ENCODE data around the gene DDX25. TPM values are rescaled to one million over a fixed set of nuclear protein-coding genes. Genes with fewer than 3 reads are reported as not detected.

The DDX25 gene
- total RNA-seq, 1 experiment from 2014 or later, result not detected

- 0 out of 2 replicates have a peak, but pooled peaks cover 3% of the 10 kb centered on the region for H3K27me3 ChIP-seq (replicated peaks)
- no peak for DNase-seq (ENCODE audit: low read depth in 1 of 2, low spot score in 2 of 2)
- no peak overlapping the region for H3K4me3 ChIP-seq
- no peaks in the 10 kb centered on the region for H3K9me3 ChIP-seq (replicated peaks)
- H3K27ac ChIP-seq, result no peak overlapping the region
- no peaks in the 10 kb centered on the region for H3K4me1 ChIP-seq (replicated peaks)
- H3K36me3 ChIP-seq, result no peaks in the 10 kb centered on the region
These were observed 16.7 kb downstream of the DDX25 start for GRCh38 chr11:125921042-125921441.

GRCh38 chr11:125922156-125922555 lies 17.8 kb downstream of the DDX25 start:
- Histone ChIP-seq H3K9me3 (replicated peaks) (no peaks in the 10 kb centered on the region), H3K27ac (no peak overlapping the region), H3K4me1 (replicated peaks) (no peaks in the 10 kb centered on the region), H3K4me3 (no peak overlapping the region), H3K36me3 (no peaks in the 10 kb centered on the region), H3K27me3 (replicated peaks) (no peaks in the 10 kb centered on the region)
- DNase-seq (ENCODE audit: low read depth in 1 of 2, low spot score in 2 of 2), result no peak

DNA sequence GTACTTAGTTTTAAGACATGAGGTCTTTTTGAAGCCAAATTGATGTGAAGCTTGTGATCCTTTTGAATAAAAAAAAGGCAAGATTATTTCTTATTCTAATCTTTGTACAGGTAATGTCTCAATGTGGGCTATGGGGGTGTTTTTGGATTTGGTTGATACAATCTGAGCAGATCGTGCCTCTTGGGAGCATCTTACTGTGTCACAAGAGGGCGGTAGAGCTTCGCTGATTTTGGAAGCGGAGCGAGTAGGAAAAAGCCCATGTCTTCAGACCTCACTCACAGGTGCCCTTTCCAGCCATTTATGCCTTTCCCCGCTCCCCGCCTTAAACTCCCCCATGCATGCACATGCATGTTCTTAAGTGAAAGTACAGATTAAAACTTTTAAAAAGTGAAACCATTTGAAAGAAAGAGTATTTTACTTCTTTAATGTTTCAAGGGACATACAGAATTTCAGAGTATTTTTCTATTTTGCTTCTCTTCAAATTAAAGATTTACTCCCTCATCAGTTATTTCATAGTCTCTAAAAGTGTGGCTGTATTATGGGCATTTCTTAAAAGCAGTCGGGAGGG lies 18.8 kb downstream of the DDX25 start:
- H3K9me3 ChIP-seq (replicated peaks), result no peaks in the 10 kb centered on the region
- DNase-seq (ENCODE audit: low read depth in 1 of 2, low spot score in 2 of 2), result peak in 1 of 2 experiments; percentile 19
- H3K4me1 ChIP-seq (replicated peaks), result no peaks in the 10 kb centered on the region
- no peaks in the 10 kb centered on the region for H3K36me3 ChIP-seq
- H3K4me3 ChIP-seq, result no peak overlapping the region
- no peak overlapping the region for H3K27ac ChIP-seq
- no peaks in the 10 kb centered on the region for H3K27me3 ChIP-seq (replicated peaks)

GRCh38 chr11:125923633-125924032 lies 19.3 kb downstream of the DDX25 start:
- Histone ChIP-seq H3K4me3 (no peak overlapping the region), H3K4me1 (replicated peaks) (no peaks in the 10 kb centered on the region), H3K27me3 (replicated peaks) (no peaks in the 10 kb centered on the region), H3K9me3 (replicated peaks) (no peaks in the 10 kb centered on the region), H3K36me3 (no peaks in the 10 kb centered on the region), H3K27ac (no peak overlapping the region)
- DNase-seq (ENCODE audit: low read depth in 1 of 2, low spot score in 2 of 2), result no peak

DNA sequence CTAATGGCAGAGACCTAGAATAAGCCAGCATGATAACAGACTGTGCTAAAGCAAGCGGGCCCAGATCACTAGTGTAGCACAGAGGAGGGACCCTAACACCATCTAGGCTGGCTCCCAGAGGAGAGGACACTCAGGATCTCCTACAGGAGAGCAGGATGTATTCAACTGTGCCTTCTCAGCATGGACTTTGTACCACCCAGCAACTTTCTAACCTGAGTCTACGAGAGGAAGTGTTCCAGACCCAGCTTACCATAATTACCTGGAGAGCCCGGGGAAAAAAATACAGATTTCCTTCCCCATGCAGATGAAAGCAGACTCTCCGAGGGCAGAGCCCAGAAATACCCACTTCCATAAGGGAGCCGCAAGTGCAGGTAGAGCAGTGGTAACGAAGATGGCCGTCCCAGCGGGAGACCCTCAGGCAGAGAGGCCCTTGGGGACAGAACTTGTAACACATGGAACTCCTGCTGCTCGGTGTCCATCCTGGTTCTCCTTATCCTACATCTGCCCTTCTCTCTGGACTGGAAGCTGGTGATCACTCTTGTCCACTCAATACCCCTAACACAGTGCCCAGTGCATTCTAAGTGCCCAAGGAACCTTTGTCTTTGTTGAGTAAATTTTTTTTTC lies 20.2 kb downstream of the DDX25 start:
- Histone ChIP-seq H3K4me3 (no peak overlapping the region), H3K4me1 (replicated peaks) (no peaks in the 10 kb centered on the region), H3K27ac (no peak overlapping the region), H3K9me3 (replicated peaks) (no peaks in the 10 kb centered on the region), H3K36me3 (no peaks in the 10 kb centered on the region), H3K27me3 (replicated peaks) (no peaks in the 10 kb centered on the region)
- DNase-seq (ENCODE audit: low read depth in 1 of 2, low spot score in 2 of 2), result no peak

DNA sequence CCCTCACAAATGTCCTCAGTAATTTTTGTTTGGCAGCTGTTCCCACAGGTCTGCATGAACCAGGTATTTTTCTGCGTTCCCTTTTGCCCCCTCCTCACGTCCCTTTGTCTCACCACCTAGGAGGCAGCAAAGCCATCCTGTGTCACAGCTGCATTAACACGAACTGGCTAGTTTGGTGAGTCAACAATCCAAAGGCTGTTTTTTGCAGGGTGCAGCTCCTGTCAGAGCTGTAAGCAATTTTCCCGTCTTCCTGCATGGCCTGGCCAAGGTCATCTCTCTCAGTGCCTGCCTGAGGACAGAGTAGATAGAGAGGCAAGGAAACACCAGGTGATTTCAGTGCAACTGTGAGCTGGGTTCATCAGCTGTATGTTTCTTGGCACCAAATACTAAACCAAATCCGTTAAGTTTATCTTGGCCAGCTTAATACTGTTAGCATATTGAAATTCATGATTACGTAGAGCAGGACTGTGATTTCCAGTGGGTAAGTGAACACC lies 21.0 kb downstream of the DDX25 start:
- DNase-seq (ENCODE audit: low read depth in 1 of 2, low spot score in 2 of 2), result no peak
- H3K4me1 ChIP-seq (replicated peaks), result no peaks in the 10 kb centered on the region
- no peaks in the 10 kb centered on the region for H3K36me3 ChIP-seq
- H3K27ac ChIP-seq, result no peak overlapping the region
- H3K4me3 ChIP-seq, result no peak overlapping the region
- no peaks in the 10 kb centered on the region for H3K9me3 ChIP-seq (replicated peaks)
- H3K27me3 ChIP-seq (replicated peaks), result no peaks in the 10 kb centered on the region

DNA sequence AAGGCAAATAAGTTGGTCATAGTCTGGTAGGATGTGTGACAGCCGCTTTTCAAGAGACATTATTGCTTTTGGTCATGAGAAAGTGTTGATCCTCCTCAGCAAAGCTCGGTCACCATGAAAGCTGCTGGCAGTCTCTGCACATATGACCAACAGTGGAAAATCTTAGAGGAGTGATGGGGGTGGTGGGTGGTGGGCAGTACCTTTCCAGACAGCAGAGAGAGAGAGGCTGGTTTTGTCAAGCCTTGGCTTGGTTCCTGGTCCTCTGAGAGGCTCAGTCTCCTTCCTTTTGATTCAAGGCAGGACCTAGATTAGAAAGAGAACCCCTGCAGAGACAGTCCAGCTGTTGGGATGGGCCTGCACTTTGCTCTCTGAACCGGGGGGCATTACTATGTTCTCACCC lies 21.5 kb downstream of the DDX25 start:
- Histone ChIP-seq H3K36me3 (no peaks in the 10 kb centered on the region), H3K9me3 (replicated peaks) (no peaks in the 10 kb centered on the region), H3K4me1 (replicated peaks) (no peaks in the 10 kb centered on the region), H3K27me3 (replicated peaks) (no peaks in the 10 kb centered on the region), H3K27ac (no peak overlapping the region), H3K4me3 (no peak overlapping the region)
- DNase-seq (ENCODE audit: low read depth in 1 of 2, low spot score in 2 of 2), result no peak

DNA sequence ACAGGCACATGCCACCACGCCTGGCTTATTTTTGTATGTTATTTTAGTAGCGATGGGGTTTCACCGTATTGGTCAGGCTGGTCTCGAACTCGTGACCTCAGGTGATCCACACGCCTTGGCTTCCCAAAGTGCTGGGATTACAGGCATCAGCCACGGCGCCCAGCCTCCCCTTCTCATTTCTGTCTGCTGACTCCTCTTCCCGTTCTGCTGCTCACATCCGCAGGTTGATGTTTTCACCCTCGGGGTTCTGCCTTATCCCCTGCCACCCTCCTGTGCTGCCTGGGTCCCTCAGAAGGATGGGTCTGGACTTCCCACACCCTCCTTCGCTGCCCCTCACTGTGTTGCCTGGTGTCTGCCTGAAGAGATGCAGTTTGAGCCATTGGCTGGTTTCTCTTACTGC lies 22.4 kb downstream of the DDX25 start:
- no peaks in the 10 kb centered on the region for H3K4me1 ChIP-seq (replicated peaks)
- no peaks in the 10 kb centered on the region for H3K36me3 ChIP-seq
- H3K27ac ChIP-seq, result no peak overlapping the region
- no peaks in the 10 kb centered on the region for H3K9me3 ChIP-seq (replicated peaks)
- no peak for DNase-seq (ENCODE audit: low read depth in 1 of 2, low spot score in 2 of 2)
- H3K27me3 ChIP-seq (replicated peaks), result no peaks in the 10 kb centered on the region
- H3K4me3 ChIP-seq, result no peak overlapping the region

GRCh38 chr11:125929445-125930075 lies 25.3 kb downstream of the DDX25 start:
- DNase-seq (ENCODE audit: low read depth in 1 of 2, low spot score in 2 of 2), result no peak
- no peaks in the 10 kb centered on the region for H3K36me3 ChIP-seq
- no peak overlapping the region for H3K4me3 ChIP-seq
- no peak overlapping the region for H3K27ac ChIP-seq
- no peaks in the 10 kb centered on the region for H3K4me1 ChIP-seq (replicated peaks)
- no peaks in the 10 kb centered on the region for H3K9me3 ChIP-seq (replicated peaks)
- H3K27me3 ChIP-seq (replicated peaks), result no peaks in the 10 kb centered on the region

GRCh38 chr11:125930076-125930450 lies 25.8 kb downstream of the DDX25 start:
- Histone ChIP-seq H3K27ac (no peak overlapping the region), H3K9me3 (replicated peaks) (no peaks in the 10 kb centered on the region), H3K4me1 (replicated peaks) (no peaks in the 10 kb centered on the region), H3K4me3 (no peak overlapping the region), H3K36me3 (no peaks in the 10 kb centered on the region), H3K27me3 (replicated peaks) (no peaks in the 10 kb centered on the region)
- no peak for DNase-seq (ENCODE audit: low read depth in 1 of 2, low spot score in 2 of 2)

DNA sequence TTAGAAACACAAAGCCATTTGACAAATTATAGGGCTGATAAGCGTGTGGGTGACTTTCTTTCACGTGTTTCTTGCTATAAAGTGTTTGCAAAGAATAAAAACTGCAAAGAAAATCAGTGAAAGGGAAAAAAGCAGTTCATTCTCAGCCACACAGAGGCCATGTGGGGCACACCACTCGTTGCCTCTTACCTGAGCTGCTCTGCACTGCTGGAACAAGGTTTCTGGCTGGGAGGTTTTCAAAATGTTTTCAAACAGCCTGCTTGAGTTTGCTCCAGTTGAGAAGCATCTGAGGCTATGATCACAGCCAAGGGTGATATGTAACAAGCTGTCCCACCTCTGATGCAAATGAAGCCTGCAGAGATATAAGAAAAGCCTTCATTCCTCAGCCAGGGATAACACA lies 26.8 kb downstream of the DDX25 start:
- no peaks in the 10 kb centered on the region for H3K9me3 ChIP-seq (replicated peaks)
- H3K27me3 ChIP-seq (replicated peaks), result no peaks in the 10 kb centered on the region
- DNase-seq (ENCODE audit: low read depth in 1 of 2, low spot score in 2 of 2), result no peak
- no peaks in the 10 kb centered on the region for H3K36me3 ChIP-seq
- no peak overlapping the region for H3K27ac ChIP-seq
- no peak overlapping the region for H3K4me3 ChIP-seq
- H3K4me1 ChIP-seq (replicated peaks), result no peaks in the 10 kb centered on the region

DNA sequence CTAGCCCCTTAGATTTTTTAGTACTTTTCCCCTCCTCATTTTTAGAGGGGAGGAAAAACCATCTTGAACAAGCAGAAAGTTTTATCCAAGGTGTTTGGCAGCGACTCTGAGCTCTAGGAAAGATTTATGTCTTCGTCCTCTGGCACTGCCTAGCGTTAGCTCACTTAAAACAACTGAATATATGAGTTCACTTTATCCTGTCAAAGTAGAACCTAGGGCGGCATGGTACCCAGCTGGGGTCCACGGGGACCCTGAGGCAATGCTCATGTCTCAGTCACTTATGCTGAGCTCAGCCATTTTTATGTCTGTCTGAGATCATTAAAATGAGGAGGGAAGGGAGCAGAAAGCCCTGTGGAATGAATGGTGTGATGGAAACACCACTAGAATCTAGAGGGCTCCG lies 27.4 kb downstream of the DDX25 start:
- Histone ChIP-seq H3K36me3 (no peaks in the 10 kb centered on the region), H3K27me3 (replicated peaks) (no peaks in the 10 kb centered on the region), H3K27ac (no peak overlapping the region), H3K9me3 (replicated peaks) (no peaks in the 10 kb centered on the region), H3K4me1 (replicated peaks) (no peaks in the 10 kb centered on the region), H3K4me3 (no peak overlapping the region)
- no peak for DNase-seq (ENCODE audit: low read depth in 1 of 2, low spot score in 2 of 2)

DNA sequence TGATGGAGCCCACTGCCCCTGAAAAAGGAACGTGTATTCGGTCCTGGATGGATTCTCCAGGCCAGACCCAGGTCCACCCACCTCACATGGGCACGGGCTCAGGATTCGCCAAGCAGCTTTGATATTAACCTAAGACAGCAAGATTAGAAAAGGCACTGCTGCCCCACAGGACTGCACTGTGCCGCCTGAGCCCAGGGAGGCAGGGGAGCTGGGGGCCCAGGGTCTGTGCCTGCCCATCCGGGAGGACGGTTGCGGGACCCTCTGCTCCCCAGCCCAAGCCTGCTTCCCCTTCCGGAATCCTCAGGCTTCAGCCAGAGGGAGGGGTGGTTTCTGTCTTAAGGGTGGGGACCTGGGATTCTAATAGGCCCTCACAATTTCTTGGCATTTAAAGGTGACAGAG lies 28.0 kb downstream of the DDX25 start:
- Histone ChIP-seq H3K9me3 (replicated peaks) (no peaks in the 10 kb centered on the region), H3K4me3 (no peak overlapping the region), H3K27me3 (replicated peaks) (no peaks in the 10 kb centered on the region), H3K4me1 (replicated peaks) (no peaks in the 10 kb centered on the region), H3K27ac (no peak overlapping the region), H3K36me3 (no peaks in the 10 kb centered on the region)
- no peak for DNase-seq (ENCODE audit: low read depth in 1 of 2, low spot score in 2 of 2)

DNA sequence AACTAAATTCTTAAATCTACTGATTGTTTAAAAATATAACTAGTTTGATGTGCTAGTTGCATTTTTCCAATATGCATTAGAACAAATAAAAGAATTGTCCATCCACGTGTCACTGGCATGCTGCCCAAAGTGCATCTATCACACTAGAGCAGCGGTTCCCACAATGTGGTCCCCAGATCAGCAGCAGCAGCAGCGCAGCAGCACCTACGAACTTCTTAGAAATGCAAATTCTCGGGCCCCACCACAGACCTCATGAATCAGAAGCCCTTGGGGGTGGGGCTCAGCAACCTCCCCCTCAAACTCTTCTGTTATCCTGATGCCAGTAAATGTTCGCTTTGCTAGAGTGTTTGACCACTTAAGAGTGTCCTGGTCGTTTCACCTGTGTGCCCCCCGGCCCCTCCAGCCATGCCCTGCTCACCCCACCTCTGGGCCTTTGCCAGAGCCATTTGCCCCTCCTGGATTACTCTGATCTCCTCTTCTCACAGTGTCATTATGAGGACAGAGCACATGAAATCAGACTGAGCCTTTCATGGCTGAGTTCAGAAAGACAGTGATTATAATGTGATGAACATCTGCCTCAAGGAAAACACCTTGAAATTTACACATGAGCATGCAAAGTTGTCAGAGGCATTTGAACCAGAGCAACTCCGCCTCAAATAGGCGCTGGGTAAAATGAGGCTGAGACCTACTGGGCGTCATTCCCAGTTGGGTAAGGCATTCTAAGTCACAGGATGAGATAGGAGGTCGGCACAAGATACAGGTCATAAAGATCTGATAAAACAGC lies 28.9 kb downstream of the DDX25 start:
- Histone ChIP-seq H3K4me3 (no peak overlapping the region), H3K27ac (no peak overlapping the region)

More for the DNA sequence above, 28.9 kb downstream of the DDX25 start:
- no peaks in the 10 kb centered on the region for H3K4me1 ChIP-seq (replicated peaks)
- no peaks in the 10 kb centered on the region for H3K36me3 ChIP-seq
- H3K27me3 ChIP-seq (replicated peaks), result no peaks in the 10 kb centered on the region
- no peak for DNase-seq (ENCODE audit: low read depth in 1 of 2, low spot score in 2 of 2)
- H3K9me3 ChIP-seq (replicated peaks), result no peaks in the 10 kb centered on the region

Data from SJSA1 (cell line).